Activated CD8-positive, alpha-beta memory T cell treated with anti-CD3 and anti-CD28 coated beads for 36 hours (primary cell): ENCODE measurements around the gene USP48. TPM values are rescaled to one million over a fixed set of nuclear protein-coding genes. Genes with fewer than 3 reads are reported as not detected.

ENCODE experiments used
- CTCF ChIA-PET: fragments of 350-600 bp; sonication (Branson Sonifier 250); formaldehyde crosslinking; loops from one replicate; lab custom pipeline; 2021; ENCODE audit warnings: antibody characterized with exemption; lab: Charles Lee
- POLR2A ChIA-PET: fragments of 350-600 bp; sonication (Branson Sonifier 250); formaldehyde crosslinking; loops from one replicate; lab custom pipeline; 2021; ENCODE audit warnings: antibody characterized with exemption; lab: Charles Lee
- total RNA-seq, 2 experiments: library from RNA; stranded (reverse); gene quantifications; one replicate each; pipeline ENCODE4 v1.2.3, GENCODE V29; 2021

USP48 gene
- total RNA-seq, 2 experiments from 2014 or later, result 58.8 to 61.1 TPM

DNA sequence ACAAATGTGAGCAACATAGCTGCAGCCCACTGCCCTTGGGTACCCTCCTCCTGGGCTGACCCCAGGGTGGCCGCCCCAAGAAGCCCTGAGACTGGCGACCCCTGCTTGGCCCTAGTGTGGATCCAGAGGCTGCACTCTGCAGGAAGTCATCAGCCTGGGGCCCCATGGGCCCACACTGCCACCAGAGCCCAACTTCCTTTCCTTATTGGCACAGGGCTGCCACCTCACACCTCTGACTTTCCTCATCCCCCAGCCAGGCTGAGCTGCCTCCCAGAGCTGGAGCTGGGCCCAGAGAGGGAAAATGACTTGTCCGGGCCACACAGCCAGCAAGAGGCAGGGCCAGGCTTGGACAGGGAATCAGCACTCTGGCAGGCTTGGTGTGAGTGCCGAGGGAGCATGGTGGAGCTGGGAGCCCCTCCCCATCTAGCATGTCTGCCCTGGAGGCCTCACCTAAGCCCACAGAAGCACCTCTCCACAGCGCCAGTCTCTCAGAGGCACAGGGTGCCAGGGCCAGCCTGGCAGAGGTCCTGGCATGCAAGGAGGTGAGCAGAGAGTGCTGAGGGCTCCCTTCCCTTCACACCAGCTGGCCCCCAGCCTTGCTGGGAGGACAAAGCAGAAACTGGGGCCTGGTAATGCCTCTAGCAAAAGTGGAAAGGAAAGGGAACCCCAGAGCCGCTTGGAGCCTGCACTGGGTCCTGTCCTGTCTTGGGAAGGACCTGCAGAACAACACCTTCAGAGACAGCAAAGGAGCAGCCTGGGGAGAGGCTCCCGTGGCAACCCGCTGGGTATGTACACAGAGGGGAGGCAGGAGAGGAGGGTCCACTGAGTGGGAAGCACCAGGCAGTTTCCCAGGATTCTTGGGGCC is 117.0 kb downstream of the USP48 start:
- POLR2A ChIA-PET, result no interaction called here
- CTCF ChIA-PET, result no interaction called here

DNA sequence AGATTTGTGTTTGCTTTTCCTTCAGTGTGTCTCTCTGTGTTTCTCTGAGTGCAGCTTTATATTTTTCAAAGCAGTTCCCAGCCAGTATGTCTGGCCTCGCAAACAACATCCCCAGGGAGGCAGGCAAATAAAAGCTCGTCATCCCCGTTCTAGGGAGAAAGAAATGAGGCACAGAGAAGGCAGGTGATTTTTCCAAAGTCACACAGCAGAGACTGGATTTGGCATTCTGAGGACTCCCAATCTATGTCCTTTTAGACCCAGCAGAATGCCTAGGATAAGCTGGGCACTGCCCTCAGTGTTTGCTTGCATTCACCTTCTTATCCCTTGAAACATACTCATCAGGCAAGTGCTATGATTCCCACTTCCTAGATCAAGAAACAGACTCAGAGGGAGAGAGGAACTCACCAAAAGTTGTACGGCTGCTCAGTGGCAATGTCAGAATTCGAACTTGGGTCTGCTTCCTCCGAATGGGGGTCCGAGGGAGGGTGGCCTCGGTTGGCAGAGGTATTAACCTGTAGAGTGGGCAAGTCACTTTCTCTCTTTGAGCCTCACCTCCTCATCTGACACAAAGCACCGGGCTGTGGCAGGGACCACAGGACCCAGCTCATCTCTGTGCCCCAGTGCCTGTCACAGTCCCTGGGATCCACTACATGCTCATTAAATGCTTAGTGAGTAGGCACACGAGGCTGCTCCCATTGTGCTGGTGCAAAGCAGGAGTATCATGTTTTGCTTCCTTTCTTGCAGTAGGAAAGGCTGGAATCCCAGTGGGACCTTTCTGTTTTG is 118.0 kb downstream of the USP48 start:
- POLR2A ChIA-PET, result no interaction called here

DNA sequence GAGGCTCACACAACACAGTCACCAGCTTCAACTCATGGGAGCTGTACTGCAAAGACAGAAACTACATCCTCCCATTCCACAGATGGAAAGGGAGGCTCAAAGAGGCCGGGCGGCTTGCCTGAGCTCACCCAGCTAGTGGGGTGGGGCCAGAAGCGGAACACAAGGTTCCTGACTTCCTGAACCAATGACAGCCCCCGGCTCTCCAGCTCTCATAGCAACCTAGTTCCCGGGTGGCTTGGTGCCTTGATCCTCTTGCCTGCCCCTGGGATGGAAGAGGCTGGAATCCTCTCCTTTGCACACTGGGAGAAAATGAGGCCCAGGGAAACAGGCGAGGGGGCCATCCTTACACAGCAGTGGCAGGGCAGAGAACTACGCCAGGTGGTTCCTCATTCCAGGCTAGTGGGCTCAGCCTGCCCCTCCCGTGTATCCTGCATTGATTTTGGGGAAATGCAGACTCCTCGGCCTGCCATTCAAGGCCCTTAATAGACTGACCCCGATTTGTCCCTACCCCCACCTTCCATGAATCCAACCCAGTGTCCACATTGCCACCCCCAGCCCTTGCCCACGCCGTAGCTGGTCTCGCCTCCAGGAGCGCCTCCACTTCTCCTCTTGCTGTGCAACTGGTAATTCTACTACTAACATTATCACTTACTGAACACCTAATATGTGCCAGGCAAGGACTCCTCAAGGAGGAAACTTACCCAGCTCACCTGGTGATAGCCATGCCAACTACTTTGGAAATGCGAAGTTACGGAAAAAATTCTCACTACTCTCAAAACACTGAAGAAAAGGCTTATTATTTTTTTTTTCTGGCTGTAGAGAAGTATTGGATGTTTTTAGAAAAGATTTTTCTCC is 118.8 kb downstream of the USP48 start:
- CTCF ChIA-PET, result no interaction called here
- POLR2A ChIA-PET, result no interaction called here

More for the DNA sequence above, 118.0 kb downstream of the USP48 start:
- CTCF ChIA-PET, result no interaction called here

DNA sequence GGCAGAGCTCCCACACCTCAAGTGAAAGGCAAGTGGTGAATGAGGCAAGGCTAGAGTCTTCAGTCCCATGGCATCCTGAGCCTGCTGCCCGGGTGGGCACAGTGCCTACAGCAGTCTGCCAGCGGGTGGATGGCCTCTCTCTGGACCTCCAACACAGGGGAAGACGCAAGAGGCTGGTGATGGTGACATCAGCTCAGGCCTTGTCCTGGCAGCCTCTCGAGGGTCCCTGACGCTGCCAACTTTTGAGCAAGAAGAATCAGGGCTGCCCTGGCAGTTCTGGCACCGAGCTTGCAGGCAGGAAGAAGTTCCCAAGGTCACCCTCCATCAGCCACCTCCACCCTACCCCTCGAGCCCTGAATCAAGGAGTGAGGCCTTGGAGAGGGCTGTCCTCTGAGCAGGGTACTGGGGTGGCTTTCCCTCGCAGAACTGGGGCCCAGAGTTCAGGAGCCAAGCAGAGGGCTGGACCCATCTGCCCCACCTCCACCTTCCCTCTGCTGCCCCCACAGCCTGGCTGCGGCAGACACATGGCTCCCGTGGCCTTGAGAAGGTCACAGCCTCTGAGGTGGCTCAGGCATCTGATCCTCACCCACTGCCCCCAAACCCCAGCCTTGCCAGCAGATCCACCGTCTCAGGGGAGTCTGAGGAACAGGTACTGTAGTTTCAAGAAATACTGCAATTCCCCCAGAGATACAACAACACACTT is 119.5 kb downstream of the USP48 start:
- CTCF ChIA-PET, result interaction anchor here (0.6 to 1.4 kb wide), 2 partner anchors 11 to 300 kb away, joined by 3 read pairs; no protein-coding TSS in a partner anchor
- POLR2A ChIA-PET, result no interaction called here

GRCh38 chr1:21662426-21663247 is 120.3 kb downstream of the USP48 start:
- ChIA-PET CTCF (interaction anchor here (1.4 kb wide), 1 partner anchor 11 kb away, joined by 3 read pairs; no protein-coding TSS in a partner anchor), POLR2A (no interaction called here)

GRCh38 chr1:21661886-21662285 is 121.1 kb downstream of the USP48 start:
- CTCF ChIA-PET, result interaction anchor here (1.4 kb wide), 1 partner anchor 12 kb away, joined by 3 read pairs; no protein-coding TSS in a partner anchor
- POLR2A ChIA-PET, result no interaction called here

DNA sequence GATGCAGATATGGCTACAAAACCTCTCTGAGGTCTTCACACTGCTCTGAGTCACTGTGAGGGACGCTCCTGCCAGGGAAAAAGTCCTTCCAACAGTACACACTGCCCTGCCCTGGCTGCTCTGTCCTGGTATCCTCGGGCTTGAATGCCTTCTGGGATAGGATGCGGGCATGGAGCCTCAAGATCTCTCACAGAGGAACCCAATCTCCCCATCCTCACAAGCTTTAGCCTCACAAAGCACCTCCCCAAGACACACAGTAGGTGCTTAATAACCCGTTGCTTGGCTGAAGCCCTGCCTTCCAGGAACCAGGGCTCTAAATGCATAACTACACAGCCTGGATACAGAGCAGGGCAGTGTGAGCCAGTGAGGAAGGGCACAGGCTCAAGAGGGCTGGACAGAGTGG is 123.0 kb downstream of the USP48 start:
- ChIA-PET POLR2A (no interaction called here), CTCF (interaction anchor here (1.0 kb wide), 1 partner anchor 291 kb away, joined by 3 read pairs; no protein-coding TSS in a partner anchor)

- POLR2A ChIA-PET, result no interaction called here
- CTCF ChIA-PET, result interaction anchor here (0.7 to 1.0 kb wide), 3 partner anchors 18 to 291 kb away, joined by 3 to 4 read pairs (median 3); no protein-coding TSS in a partner anchor
Measured at GRCh38 chr1:21659099-21659923, 123.6 kb downstream of the USP48 start.

DNA sequence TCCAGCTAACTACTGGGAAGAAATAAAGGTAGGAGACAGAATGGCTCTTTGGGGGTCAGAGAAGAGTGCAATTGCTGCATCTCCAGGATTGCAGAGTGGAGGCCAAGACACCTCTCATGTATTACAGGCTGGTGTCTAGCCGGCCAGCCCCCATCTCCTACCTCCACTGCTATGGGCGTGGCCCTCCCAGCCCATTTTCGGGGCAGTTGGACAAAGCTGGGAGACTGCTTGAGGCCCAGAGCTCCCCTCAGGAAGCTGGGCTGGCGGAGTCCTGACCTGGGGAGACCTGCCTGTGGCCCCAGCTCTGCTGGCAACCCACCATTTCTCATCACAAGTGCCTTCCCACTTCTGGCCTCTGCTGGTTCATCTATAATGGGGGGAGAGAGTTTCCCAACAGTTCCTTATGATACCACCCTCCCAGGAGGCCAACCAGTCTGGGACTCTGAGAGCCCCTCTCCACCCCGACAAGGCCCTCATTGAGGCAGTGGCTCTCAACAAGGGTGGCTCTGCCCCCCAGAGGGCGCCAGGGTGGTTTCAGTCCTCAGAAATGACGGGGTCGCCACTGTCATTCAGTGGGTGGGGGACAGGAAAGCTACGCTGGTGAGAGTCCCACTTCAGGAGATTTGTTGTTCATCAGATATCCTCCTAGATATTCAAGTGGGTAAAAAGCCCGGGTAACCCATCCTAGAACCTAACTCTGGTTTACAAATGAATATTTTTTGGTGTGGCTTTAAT is 125.3 kb downstream of the USP48 start:
- CTCF ChIA-PET, result interaction anchor here (0.6 kb wide), 3 partner anchors 82 to 322 kb away, joined by 3 to 5 read pairs (median 3); no protein-coding TSS in a partner anchor

DNA sequence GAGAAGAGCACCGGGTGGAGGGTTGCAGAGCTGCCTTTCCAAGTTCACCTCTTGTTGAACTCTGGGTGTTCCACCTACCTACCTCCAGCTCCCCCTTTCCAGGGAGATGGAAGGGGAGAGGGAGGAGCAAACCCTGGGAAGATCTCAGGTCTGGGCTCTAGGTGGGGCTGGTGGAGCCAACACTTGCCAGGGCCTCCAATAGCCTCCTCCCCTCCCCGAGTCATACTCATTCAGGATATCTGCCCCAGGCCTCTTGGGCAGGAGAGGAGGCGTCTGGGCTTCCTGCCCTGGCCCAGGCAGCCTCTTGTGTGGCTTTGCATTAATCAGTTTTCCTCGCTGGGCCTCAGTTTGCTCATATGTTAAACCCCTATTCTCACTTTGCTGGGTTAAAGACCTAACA is 127.2 kb downstream of the USP48 start:
- CTCF ChIA-PET, result no interaction called here
- POLR2A ChIA-PET, result no interaction called here

More for the DNA sequence above, 125.3 kb downstream of the USP48 start:
- POLR2A ChIA-PET, result no interaction called here

DNA sequence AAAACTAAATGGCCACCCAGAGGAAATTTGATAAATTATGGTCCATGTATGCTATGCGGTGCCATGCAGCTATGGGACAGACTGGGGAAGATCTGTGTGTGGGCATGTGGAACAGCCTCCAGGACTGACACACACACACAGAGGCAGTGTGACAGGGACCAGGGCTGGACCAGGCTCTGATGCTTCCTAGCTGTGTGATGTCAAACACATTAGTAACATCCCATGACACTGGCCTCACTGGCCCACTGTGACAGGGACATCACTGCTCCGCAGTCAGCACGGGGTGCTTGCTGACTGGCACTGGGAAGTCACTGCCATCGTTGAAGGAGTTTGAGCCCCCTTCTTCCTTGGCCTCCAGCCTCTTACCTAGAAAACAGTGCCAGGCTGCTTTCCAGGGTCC is 127.7 kb downstream of the USP48 start:
- ChIA-PET CTCF (interaction anchor here (0.7 kb wide), 1 partner anchor 621 kb away, joined by 3 read pairs; no protein-coding TSS in a partner anchor), POLR2A (no interaction called here)

- ChIA-PET POLR2A (no interaction called here), CTCF (no interaction called here)
Measured at GRCh38 chr1:21654209-21654608, 128.7 kb downstream of the USP48 start.

GRCh38 chr1:21653744-21654100 is 129.2 kb downstream of the USP48 start:
- POLR2A ChIA-PET, result no interaction called here
- CTCF ChIA-PET, result no interaction called here

DNA sequence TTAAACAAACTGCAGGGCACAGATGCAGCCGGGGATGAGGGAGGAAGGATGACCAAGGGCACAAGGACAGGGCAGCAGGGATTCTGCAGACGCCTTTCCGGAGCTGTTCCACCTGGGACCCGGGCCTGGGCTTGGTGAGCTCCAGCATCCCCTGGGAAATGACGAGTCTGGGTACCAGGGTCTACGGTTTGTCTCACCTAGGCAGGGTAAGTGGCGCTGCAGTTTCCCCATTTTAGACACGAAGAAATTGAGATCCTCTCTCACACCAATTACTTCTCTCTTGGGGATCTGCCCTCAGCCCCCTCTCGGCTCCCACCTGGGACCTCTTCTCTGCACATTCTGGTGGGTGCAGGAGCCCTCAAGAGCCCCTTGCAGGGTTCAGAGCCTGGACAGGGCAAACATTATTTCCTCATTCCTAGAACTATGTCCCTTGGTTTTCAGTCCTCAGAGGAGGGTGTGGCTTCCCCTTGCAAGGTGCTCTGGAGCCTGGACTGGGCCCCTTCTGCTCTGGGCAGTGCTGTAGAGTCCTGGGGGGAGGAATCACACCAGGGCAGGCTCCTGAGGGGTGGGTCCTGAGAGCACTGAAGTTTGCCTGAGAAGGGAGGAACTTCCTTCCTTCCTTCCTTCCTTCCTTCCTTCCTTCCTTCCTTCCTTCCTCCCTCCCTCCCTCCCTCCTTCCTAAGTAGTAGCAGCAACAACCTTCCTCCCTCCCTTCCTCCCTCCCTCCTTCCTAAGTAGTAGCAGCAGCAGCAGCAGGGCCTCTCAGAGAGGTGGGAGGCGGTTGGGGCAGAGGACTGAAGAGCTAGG is 129.8 kb downstream of the USP48 start:
- CTCF ChIA-PET, result no interaction called here
- POLR2A ChIA-PET, result no interaction called here

GRCh38 chr1:21652101-21652936 is 130.6 kb downstream of the USP48 start:
- POLR2A ChIA-PET, result no interaction called here
- CTCF ChIA-PET, result no interaction called here
